Upper lobe of left lung (tissue), 6 donors: ENCODE data around the gene EXT2. TPM values are rescaled to one million over a fixed set of nuclear protein-coding genes. Genes with fewer than 3 reads are reported as not detected.

ENCODE experiments used
- ATAC-seq, 2 donors: fragments of 200-7000 bp; cut with Tn5 transposase; one replicate each; pipeline ENCODE4 v1.9.1; 2022; ENCODE audit warnings: mild to moderate bottlenecking in 2 of 2, moderate library complexity in 2 of 2; ENCODE audit not compliant: low FRiP score in 2 of 2
- DNase-seq, 2 donors: peaks; one replicate each; pipeline ENCODE4 v3.0.0-alpha.2; 2019 to 2020
- H3K27ac ChIP-seq, 4 donors: fragments of 200-600 bp; sonication (generic); one replicate each; pipeline ENCODE4 v1.5.1; 2016 to 2019
- H3K27me3 ChIP-seq, 4 donors: fragments of 200-600 bp; sonication (generic); one replicate each; pipeline ENCODE4 v1.5.1; 2017 to 2019
- H3K36me3 ChIP-seq, 4 donors: fragments of 200-600 bp; sonication (generic); one replicate each; pipeline ENCODE4 v1.5.1; 2016 to 2019
- H3K4me1 ChIP-seq, 4 donors: fragments of 200-600 bp; sonication (generic); one replicate each; pipeline ENCODE4 v1.5.1; 2018 to 2019
- H3K4me3 ChIP-seq, 4 donors: fragments of 200-600 bp; sonication (generic); one replicate each; pipeline ENCODE4 v1.5.1; 2017 to 2019; ENCODE audit warnings: mild to moderate bottlenecking in 2 of 4, moderate library complexity in 1 of 4
- H3K9me3 ChIP-seq, 4 donors: fragments of 200-600 bp; sonication (generic); one replicate each; pipeline ENCODE4 v1.5.1; 2018 to 2019
- CTCF ChIP-seq, 6 experiments: fragments of 450-650 bp in 4 of 6; fragments of 200-600 bp in 2 of 6; sonication (generic) in 2 of 6; IDR thresholded peaks; one replicate each; pipeline ENCODE4 v1.5.1; 2016 to 2019; ENCODE audit warnings: antibody characterized with exemption in 6 of 6
- EP300 ChIP-seq, 4 donors: sonication (generic); formaldehyde crosslinking; IDR thresholded peaks; one replicate each; pipeline ENCODE4 v1.5.1; 2017; ENCODE audit warnings: antibody characterized with exemption in 4 of 4, control low read depth in 2 of 4
- POLR2A ChIP-seq, 4 donors: fragments of 450-650 bp; IDR thresholded peaks; one replicate each; pipeline ENCODE4 v1.5.1; 2016 to 2017; ENCODE audit warnings: antibody characterized with exemption in 4 of 4, mild to moderate bottlenecking in 2 of 4
- POLR2AphosphoS5 ChIP-seq, 2 donors: sonication (generic); formaldehyde crosslinking; IDR thresholded peaks; one replicate each; pipeline ENCODE4 v1.5.1; 2017; ENCODE audit warnings: antibody characterized with exemption in 2 of 2
- WGBS, 2 donors: methylation state at CpG; one replicate each; pipeline ENCODE4 v1.1.5; 2017 to 2018; 5-methylcytosine and 5-hydroxymethylcytosine counted together
- total RNA-seq, 6 donors: library from RNA; depleted of rRNA in 4 of 6; stranded (reverse); fragments of >200 nt in 4 of 6; gene quantifications; one replicate each; pipeline versions ENCODE4 v1.1.0 to v1.2.1, GENCODE V29; 2016 to 2021
- donor health status: DM: no; HTN: no; CAD: no; lungs with moderate emphysema.
- donor health status: DM: no; HTN: yes; CAD: no; lungs with severe emphysema.

EXT2 gene
- total RNA-seq, 6 donors from 2014 or later: 45.3 to 64.0 (median 57.4) TPM

- H3K27me3 ChIP-seq: no peaks in the 10 kb centered on the region
These were observed 166.5 kb downstream of the EXT2 start for GRCh38 chr11:44261800-44262591.

GRCh38 chr11:44263738-44264437 lies 168.4 kb downstream of the EXT2 start:
- no peak for TF ChIP-seq POLR2AphosphoS5 (IDR thresholded peaks at IDR 0.05)
- no peak overlapping the region for H3K27ac ChIP-seq
- no peaks in the 10 kb centered on the region for H3K36me3 ChIP-seq
- 86 to 91% methylated on average over 10 to 20 of the region's 20 CpGs for WGBS, 2 donors
- no peak for ATAC-seq
- H3K4me3 ChIP-seq: no peak overlapping the region
- peak in 1 of 2 donors; percentile 59 for DNase-seq
- no peaks in the 10 kb centered on the region for H3K27me3 ChIP-seq
- no peaks in the 10 kb centered on the region for H3K9me3 ChIP-seq
- H3K4me1 ChIP-seq: no peaks in the 10 kb centered on the region

More at GRCh38 chr11:44261800-44262591, 166.5 kb downstream of the EXT2 start:
- DNase-seq: peak in 1 of 2 donors; percentile 53
- no peaks in the 10 kb centered on the region for H3K9me3 ChIP-seq
- no peak for ATAC-seq
- H3K4me3 ChIP-seq: no peak overlapping the region
- no peak overlapping the region for H3K27ac ChIP-seq
- WGBS, 2 donors: 90 to 92% methylated on average over 6 to 14 of the region's 14 CpGs
- no peak for TF ChIP-seq POLR2AphosphoS5 (IDR thresholded peaks at IDR 0.05)
- TF ChIP-seq CTCF (IDR thresholded peaks at IDR 0.05): no peak
- TF ChIP-seq EP300 (IDR thresholded peaks at IDR 0.05): no peak
- no peak for TF ChIP-seq POLR2A (IDR thresholded peaks at IDR 0.05)
- H3K36me3 ChIP-seq: no peaks in the 10 kb centered on the region
- H3K4me1 ChIP-seq: no peaks in the 10 kb centered on the region

- Histone ChIP-seq H3K27ac (no peak overlapping the region), H3K4me3 (no peak overlapping the region), H3K4me1 (no peaks in the 10 kb centered on the region), H3K36me3 (no peaks in the 10 kb centered on the region), H3K9me3 (no peaks in the 10 kb centered on the region), H3K27me3 (no peaks in the 10 kb centered on the region)
- no peak for TF ChIP-seq POLR2A (IDR thresholded peaks at IDR 0.05)
- WGBS, 2 donors: 79 to 100% methylated on average over 2 to 8 of the region's 8 CpGs
- ATAC-seq: no peak
- DNase-seq: no peak
These were observed 168.9 kb downstream of the EXT2 start for GRCh38 chr11:44264438-44264749.

GRCh38 chr11:44264761-44265160 lies 169.3 kb downstream of the EXT2 start:
- H3K4me1 ChIP-seq: no peaks in the 10 kb centered on the region
- H3K27ac ChIP-seq: no peak overlapping the region
- no peak overlapping the region for H3K4me3 ChIP-seq
- WGBS, 2 donors: 83 to 85% methylated on average over 6 to 22 of the region's 22 CpGs
- no peaks in the 10 kb centered on the region for H3K9me3 ChIP-seq
- ATAC-seq (no peak), DNase-seq (peak in 1 of 2 donors; percentile 73)
- no peaks in the 10 kb centered on the region for H3K36me3 ChIP-seq
- TF ChIP-seq POLR2A (IDR thresholded peaks at IDR 0.05): no peak
- no peak for TF ChIP-seq POLR2AphosphoS5 (IDR thresholded peaks at IDR 0.05)
- no peak for TF ChIP-seq EP300 (IDR thresholded peaks at IDR 0.05)
- TF ChIP-seq CTCF (IDR thresholded peaks at IDR 0.05): no peak
- H3K27me3 ChIP-seq: no peaks in the 10 kb centered on the region

- no peaks in the 10 kb centered on the region for H3K9me3 ChIP-seq
- H3K36me3 ChIP-seq: no peaks in the 10 kb centered on the region
- ATAC-seq (no peak), DNase-seq (no peak)
- TF ChIP-seq CTCF (IDR thresholded peaks at IDR 0.05) (no peak), POLR2AphosphoS5 (IDR thresholded peaks at IDR 0.05) (no peak), POLR2A (IDR thresholded peaks at IDR 0.05) (no peak), EP300 (IDR thresholded peaks at IDR 0.05) (no peak)
- no peak overlapping the region for H3K4me3 ChIP-seq
- no peaks in the 10 kb centered on the region for H3K4me1 ChIP-seq
- H3K27me3 ChIP-seq: no peaks in the 10 kb centered on the region
- H3K27ac ChIP-seq: no peak overlapping the region
- WGBS, 2 donors: 76 to 94% methylated on average over 5 to 9 of the region's 9 CpGs
These were observed 170.7 kb downstream of the EXT2 start for GRCh38 chr11:44266056-44266780.
